Stimulated activated CD4-positive, alpha-beta T cell treated with anti-CD3 and anti-CD28 coated beads, Interleukin-12 subunit alpha, Interleukin-12 subunit beta, amount 100 ng/mL, for 48 hours (primary cell): Measurements from ENCODE around the gene MUC12.
A peak's percentile ranks its signal among the peaks of the same experiment; 100 is the strongest.
"Not testable (repeated sequence)": the region's sequence is repeated elsewhere in the genome, so short reads cannot be mapped to it uniquely, and the experiment has no call there.

Experiments used
- DNase-seq, 3 donors: peaks; one replicate each; pipeline ENCODE4 v3.0.0-alpha.2; 2020; ENCODE audit warnings: low read depth in 2 of 3, low spot score in 1 of 3

The MUC12 gene

DNA sequence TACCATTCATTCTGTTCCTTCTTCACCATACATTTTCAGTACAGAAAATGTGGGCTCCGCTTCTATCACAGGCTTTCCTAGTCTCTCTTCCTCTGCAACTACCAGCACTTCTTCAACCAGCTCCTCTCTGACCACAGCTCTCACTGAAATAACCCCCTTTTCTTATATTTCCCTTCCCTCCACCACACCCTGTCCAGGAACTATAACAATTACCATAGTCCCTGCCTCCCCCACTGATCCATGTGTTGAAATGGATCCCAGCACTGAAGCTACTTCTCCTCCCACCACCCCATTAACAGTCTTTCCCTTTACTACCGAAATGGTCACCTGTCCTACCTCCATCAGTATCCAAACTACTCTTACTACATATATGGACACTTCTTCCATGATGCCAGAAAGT, 9.5 kb upstream of the MUC12 start:
- no peak for DNase-seq

- DNase-seq, result no peak
Observed at GRCh38 chr7:100962537-100962936, 6.8 kb upstream of the MUC12 start.

DNA sequence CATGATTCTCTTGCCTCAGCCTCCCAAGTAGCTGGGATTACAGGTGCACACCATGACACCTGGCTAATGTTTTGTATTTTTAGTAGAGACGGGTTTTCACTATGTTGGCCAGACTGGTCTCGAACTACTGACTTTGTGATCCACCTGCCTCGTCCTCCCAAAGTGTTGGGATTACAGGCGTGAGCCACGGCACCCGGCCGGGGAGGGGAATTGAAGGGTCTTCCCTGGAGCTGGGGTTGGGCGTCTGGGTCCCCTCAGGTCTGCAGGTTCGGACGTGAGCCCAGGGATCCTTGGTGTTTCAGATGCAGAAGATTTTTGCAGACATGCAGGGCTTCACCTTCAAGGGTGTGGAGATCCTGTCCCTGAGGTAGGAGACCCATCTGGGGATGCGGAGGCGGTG, 6.0 kb upstream of the MUC12 start:
- no peak for DNase-seq

DNA sequence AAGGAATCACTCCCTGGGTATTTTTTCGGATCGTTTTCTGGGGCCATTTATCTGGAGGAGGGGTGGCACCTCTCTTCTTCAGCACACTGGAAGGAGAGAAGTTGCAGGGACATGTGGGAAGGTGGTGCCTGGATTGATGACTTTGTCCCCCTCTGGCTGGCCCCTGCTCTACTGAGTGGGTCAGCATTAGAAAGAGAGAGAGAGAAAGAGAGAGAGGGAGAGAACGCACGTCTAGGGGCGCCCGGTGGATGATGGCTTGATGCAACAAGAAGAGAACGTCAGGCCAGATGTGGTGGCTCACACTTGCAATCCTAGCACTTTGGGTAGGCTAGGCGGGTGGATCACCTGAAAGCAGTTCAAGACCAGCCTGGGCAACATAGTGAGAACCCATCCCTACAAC, 5.5 kb upstream of the MUC12 start:
- no peak for DNase-seq

GRCh38 chr7:100964630-100965029, 4.7 kb upstream of the MUC12 start:
- DNase-seq, result no peak

- no peak for DNase-seq
Observed at GRCh38 chr7:100965045-100965722, 4.2 kb upstream of the MUC12 start.

- DNase-seq, result peak; percentile 72 to 85 (median 80)
Observed at GRCh38 chr7:100965723-100966541, 3.4 kb upstream of the MUC12 start.

DNA sequence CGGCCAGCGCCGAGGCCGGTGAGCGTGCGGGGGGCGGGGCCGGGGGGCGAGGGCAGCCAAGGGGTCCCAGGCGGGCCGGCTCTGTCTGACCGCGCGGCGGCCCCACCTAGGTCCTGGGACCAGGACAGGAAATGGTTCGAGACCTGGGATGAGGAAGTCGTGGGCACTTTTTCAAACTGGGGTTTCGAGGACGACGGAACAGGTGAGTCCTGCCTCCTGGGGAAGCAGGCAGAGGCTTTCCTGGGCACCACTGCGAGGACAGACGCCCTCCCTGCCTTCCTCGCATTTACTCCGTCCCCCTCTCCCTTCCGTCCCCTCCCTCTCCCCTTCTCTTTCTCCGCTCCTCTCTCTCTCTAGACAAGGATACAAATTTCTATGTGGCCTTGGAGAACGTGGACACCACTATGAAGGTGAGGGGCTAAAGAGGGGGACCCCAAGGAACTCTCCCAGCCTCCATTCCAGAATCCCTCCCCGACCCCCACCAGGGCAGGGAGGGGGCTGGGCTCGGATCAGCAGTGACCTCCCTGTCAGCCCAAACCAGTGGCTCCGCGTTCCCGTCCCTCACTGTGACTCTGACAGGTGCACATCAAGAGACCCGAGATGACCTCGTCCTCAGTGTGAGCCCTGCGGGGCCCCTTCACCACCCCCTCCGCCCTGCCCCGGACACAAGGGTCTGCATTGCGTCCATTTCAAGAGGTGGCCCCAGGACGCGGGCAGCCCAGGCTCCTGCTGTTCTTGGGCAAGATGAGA, 2.6 kb upstream of the MUC12 start:
- no peak for DNase-seq

- no peak for DNase-seq
Observed at GRCh38 chr7:100967292-100967863, 2.0 kb upstream of the MUC12 start.

DNA sequence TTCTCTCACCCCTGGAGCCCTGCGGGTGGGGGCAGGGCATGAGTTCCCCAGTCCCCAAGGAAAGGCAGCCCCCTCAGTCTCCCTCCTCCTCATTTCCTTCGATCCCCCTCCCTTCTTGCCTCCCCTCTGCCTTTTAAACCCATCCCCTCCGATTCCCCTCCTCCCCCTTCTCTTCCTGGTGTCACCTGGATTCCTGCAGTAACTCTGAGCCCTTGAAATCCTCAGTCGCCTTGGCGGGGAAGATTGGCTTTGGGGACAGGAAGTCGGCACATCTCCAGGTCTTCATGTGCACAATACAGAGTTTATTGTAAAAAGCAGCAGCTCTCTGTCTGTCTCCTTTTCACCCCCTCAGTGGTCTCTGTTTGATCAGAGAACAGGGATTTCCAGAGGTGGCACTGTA, 1.3 kb upstream of the MUC12 start:
- DNase-seq, result no peak

DNA sequence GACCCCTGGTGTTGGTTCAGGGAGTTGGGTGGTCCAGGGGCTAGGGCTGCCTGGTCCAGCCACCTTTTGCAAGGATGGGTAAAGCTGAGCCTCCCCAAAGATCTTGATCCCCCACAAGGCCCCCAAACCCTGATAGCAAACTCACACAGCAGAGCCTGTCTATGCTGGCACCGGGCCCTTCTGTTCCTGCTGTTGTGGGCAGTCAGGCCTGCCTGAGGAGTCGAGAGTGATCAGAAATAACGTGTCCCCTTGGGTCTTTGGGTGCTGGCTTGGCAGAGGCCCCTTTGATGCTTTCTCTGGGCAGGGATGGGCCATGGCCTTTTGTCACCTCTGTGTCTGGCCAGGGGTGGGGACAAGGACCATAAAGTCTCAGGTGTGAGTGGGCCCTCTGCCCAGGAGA, 715 bp upstream of the MUC12 start:
- no peak for DNase-seq

GRCh38 chr7:100971111-100972001, 2.0 kb downstream of the MUC12 start:
- no peak for DNase-seq

GRCh38 chr7:100972002-100972347, 2.6 kb downstream of the MUC12 start:
- no peak for DNase-seq

- DNase-seq, result no peak
Observed at GRCh38 chr7:100974021-100974420, 4.7 kb downstream of the MUC12 start.

DNA sequence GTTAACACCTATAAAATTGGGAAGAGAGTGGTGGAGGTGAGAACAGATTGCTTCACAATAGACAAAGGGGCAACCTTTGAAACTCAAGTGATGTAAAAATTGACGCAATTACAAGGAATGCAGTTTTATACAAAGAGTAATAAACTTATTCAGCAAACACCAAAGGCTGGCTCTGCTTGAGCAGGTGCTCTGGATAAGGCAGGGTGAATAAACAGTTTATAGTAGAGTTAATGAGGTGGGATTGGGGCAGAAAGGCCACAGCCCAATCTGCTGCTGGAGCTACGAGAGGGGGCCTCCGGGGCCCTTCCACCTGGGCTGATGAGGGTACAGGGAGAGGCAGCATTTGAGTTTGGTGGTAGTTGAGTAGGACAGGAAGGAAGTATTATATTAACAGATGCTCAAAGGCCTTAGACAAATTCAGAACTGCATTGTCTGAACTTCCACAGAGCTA, 6.0 kb downstream of the MUC12 start:
- DNase-seq, result no peak

DNA sequence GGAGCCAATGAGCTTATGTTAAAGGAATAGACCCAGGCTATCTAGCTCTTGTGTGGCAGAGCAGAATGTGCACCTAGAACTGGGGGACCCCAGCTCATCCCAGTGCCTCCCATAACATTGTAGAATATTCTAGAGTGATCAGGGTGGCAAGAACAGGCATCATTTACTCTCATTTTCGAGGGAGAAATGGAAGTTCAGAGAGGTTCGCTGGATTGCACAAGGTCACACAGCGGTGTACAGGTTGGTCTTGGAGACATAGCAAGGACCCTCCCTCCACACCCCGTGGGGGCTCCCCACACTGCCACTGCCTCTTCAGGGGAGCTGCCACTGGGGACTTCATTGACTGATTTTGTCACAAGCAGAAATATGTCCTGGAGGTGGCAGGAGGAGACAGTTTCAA, 8.9 kb downstream of the MUC12 start:
- no peak for DNase-seq

GRCh38 chr7:100983451-100984187, 14.3 kb downstream of the MUC12 start:
- DNase-seq, result no peak

DNA sequence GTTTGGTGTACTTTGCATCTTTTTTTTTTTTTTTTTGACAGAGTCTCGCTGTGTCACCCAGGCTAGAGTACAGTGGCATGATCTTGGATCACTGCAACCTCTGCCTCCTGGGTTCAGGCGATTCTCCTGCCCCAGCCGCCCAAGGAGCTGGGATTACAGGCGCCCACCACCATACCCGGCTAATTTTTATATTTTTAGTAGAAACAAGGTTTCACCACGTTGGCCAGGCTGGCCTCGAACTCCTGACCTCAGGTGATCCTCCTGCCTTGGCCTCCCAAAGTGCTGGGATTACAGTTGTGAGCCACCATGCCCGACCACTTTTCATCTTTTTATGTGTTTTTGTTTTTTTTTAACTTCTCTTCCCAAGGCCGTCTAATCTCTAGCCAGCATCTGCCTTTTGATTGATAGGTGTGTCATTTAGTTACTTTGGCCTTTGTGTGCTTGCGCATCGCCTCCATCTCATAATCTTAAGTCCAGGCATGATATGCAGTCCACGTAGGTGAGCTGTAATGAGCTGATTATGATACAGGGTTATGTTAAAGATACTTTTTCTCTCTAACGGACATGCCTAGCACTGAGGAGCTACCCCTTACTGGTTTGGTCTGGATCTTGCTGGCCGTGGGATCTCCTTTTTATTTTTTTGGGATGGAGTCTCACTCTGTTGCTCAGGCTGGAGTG, 15.0 kb downstream of the MUC12 start:
- not testable (repeated sequence) for DNase-seq

GRCh38 chr7:100985033-100985797, 15.8 kb downstream of the MUC12 start:
- DNase-seq, result not testable (repeated sequence)
